ENCODE measurements around the gene PYGO2.
A peak's percentile ranks its signal among the peaks of the same experiment; 100 is the strongest.

PYGO2 gene

GRCh38 chr1:154955039-154955717 is 6.4 kb downstream of the PYGO2 start:
- peaks cover 65% of the 10 kb centered on the region for H3K4me1 Mint-ChIP-seq (ENCODE audit: low read depth)
- H3K36me3 Mint-ChIP-seq (ENCODE audit: low read depth), result peaks cover 35% of the 10 kb centered on the region
- no peaks in the 10 kb centered on the region for H3K9me3 Mint-ChIP-seq
- H3K4me3 Mint-ChIP-seq, result peak overlapping the region; percentile 98
- H3K27me3 Mint-ChIP-seq (ENCODE audit: low read depth), result no peaks in the 10 kb centered on the region
- DNase-seq (ENCODE audit: low spot score), result peak; percentile 83
- peak overlapping the region; percentile 99 for H3K27ac Mint-ChIP-seq

- peaks cover 35% of the 10 kb centered on the region for H3K36me3 Mint-ChIP-seq (ENCODE audit: low read depth)
- H3K27me3 Mint-ChIP-seq (ENCODE audit: low read depth), result no peaks in the 10 kb centered on the region
- peak overlapping the region; percentile 98 for H3K4me3 Mint-ChIP-seq
- peaks cover 65% of the 10 kb centered on the region for H3K4me1 Mint-ChIP-seq (ENCODE audit: low read depth)
- H3K27ac Mint-ChIP-seq, result peak overlapping the region; percentile 99
- H3K9me3 Mint-ChIP-seq, result no peaks in the 10 kb centered on the region
- DNase-seq (ENCODE audit: low spot score), result no peak
These were observed 7.0 kb downstream of the PYGO2 start for GRCh38 chr1:154954541-154954940.

- peak overlapping the region; percentile 99 for H3K27ac Mint-ChIP-seq
- H3K4me3 Mint-ChIP-seq, result peak overlapping the region; percentile 98
- H3K4me1 Mint-ChIP-seq (ENCODE audit: low read depth), result peaks cover 65% of the 10 kb centered on the region
- H3K36me3 Mint-ChIP-seq (ENCODE audit: low read depth), result peaks cover 39% of the 10 kb centered on the region
- no peak for DNase-seq (ENCODE audit: low spot score)
- no peaks in the 10 kb centered on the region for H3K9me3 Mint-ChIP-seq
- no peaks in the 10 kb centered on the region for H3K27me3 Mint-ChIP-seq (ENCODE audit: low read depth)
These were observed 8.0 kb downstream of the PYGO2 start for GRCh38 chr1:154953611-154954038.

GRCh38 chr1:154952664-154953063 is 8.9 kb downstream of the PYGO2 start:
- Mint-ChIP-seq H3K4me3 (peak overlapping the region; percentile 98), H3K27ac (peak overlapping the region; percentile 99), H3K9me3 (no peaks in the 10 kb centered on the region), H3K36me3 (ENCODE audit: low read depth) (peaks cover 37% of the 10 kb centered on the region), H3K4me1 (ENCODE audit: low read depth) (peaks cover 65% of the 10 kb centered on the region), H3K27me3 (ENCODE audit: low read depth) (no peaks in the 10 kb centered on the region)
- DNase-seq (ENCODE audit: low spot score), result no peak

GRCh38 chr1:154951901-154952657 is 9.5 kb downstream of the PYGO2 start:
- Mint-ChIP-seq H3K4me3 (peak overlapping the region; percentile 98), H3K9me3 (no peaks in the 10 kb centered on the region), H3K36me3 (ENCODE audit: low read depth) (peaks cover 40% of the 10 kb centered on the region), H3K27me3 (ENCODE audit: low read depth) (no peaks in the 10 kb centered on the region), H3K27ac (peak overlapping the region; percentile 99), H3K4me1 (ENCODE audit: low read depth) (peaks cover 62% of the 10 kb centered on the region)
- DNase-seq (ENCODE audit: low spot score), result no peak

- no peak for DNase-seq (ENCODE audit: low spot score)
- Mint-ChIP-seq H3K27me3 (ENCODE audit: low read depth) (no peaks in the 10 kb centered on the region), H3K27ac (no peak overlapping the region), H3K4me1 (ENCODE audit: low read depth) (peaks cover 37% of the 10 kb centered on the region), H3K36me3 (ENCODE audit: low read depth) (peaks cover 45% of the 10 kb centered on the region), H3K9me3 (no peaks in the 10 kb centered on the region), H3K4me3 (no peak overlapping the region)
These were observed 13.5 kb downstream of the PYGO2 start for GRCh38 chr1:154948079-154948478.

GRCh38 chr1:154945962-154946850 is 15.4 kb downstream of the PYGO2 start:
- no peak for DNase-seq (ENCODE audit: low spot score)
- Mint-ChIP-seq H3K9me3 (no peaks in the 10 kb centered on the region), H3K27ac (peak overlapping the region; percentile 68), H3K36me3 (ENCODE audit: low read depth) (peaks cover 33% of the 10 kb centered on the region), H3K4me1 (ENCODE audit: low read depth) (peaks cover 38% of the 10 kb centered on the region), H3K27me3 (ENCODE audit: low read depth) (no peaks in the 10 kb centered on the region), H3K4me3 (no peak overlapping the region)

GRCh38 chr1:154945160-154945961 is 16.2 kb downstream of the PYGO2 start:
- H3K27ac Mint-ChIP-seq, result no peak overlapping the region
- no peak for DNase-seq (ENCODE audit: low spot score)
- H3K36me3 Mint-ChIP-seq (ENCODE audit: low read depth), result peaks cover 30% of the 10 kb centered on the region

GRCh38 chr1:154944401-154945159 is 17.0 kb downstream of the PYGO2 start:
- H3K9me3 Mint-ChIP-seq, result no peaks in the 10 kb centered on the region
- H3K27me3 Mint-ChIP-seq (ENCODE audit: low read depth), result no peaks in the 10 kb centered on the region
- H3K36me3 Mint-ChIP-seq (ENCODE audit: low read depth), result peaks cover 28% of the 10 kb centered on the region
- peak overlapping the region; percentile 92 for H3K27ac Mint-ChIP-seq
- no peak overlapping the region for H3K4me3 Mint-ChIP-seq
- DNase-seq (ENCODE audit: low spot score), result no peak
- H3K4me1 Mint-ChIP-seq (ENCODE audit: low read depth), result peaks cover 46% of the 10 kb centered on the region

More at GRCh38 chr1:154945160-154945961, 16.2 kb downstream of the PYGO2 start:
- Mint-ChIP-seq H3K4me1 (ENCODE audit: low read depth) (peaks cover 40% of the 10 kb centered on the region), H3K9me3 (no peaks in the 10 kb centered on the region), H3K27me3 (ENCODE audit: low read depth) (no peaks in the 10 kb centered on the region), H3K4me3 (no peak overlapping the region)

- Mint-ChIP-seq H3K27ac (peak overlapping the region; percentile 92), H3K27me3 (ENCODE audit: low read depth) (no peaks in the 10 kb centered on the region), H3K4me1 (ENCODE audit: low read depth) (peaks cover 50% of the 10 kb centered on the region), H3K4me3 (peak overlapping the region; percentile 68), H3K9me3 (no peaks in the 10 kb centered on the region), H3K36me3 (ENCODE audit: low read depth) (peaks cover 25% of the 10 kb centered on the region)
- DNase-seq (ENCODE audit: low spot score), result no peak
These were observed 17.8 kb downstream of the PYGO2 start for GRCh38 chr1:154943649-154944400.

GRCh38 chr1:154941333-154942013 is 20.1 kb downstream of the PYGO2 start:
- Mint-ChIP-seq H3K9me3 (no peaks in the 10 kb centered on the region), H3K4me3 (peak overlapping the region; percentile 56), H3K27me3 (ENCODE audit: low read depth) (no peaks in the 10 kb centered on the region), H3K27ac (peak overlapping the region; percentile 92), H3K36me3 (ENCODE audit: low read depth) (peaks cover 15% of the 10 kb centered on the region), H3K4me1 (ENCODE audit: low read depth) (peaks cover 67% of the 10 kb centered on the region)
- DNase-seq (ENCODE audit: low spot score), result no peak

Data from T-helper 2 cell treated with Interferon-gamma antibody and Interleukin-4, amounts not matched to agents 5 μg/mL and 100 μg/mL, for 36 hours (primary cell).